GM12801 (cell line): Measurements from ENCODE around the gene GRHPR.

Experiments used
- TF ChIP-seq, protein P1 (sequence below): IDR thresholded peaks from one replicate; pipeline ENCODE4 v1.5.1; 2011; ENCODE audit warnings: control low read depth; ENCODE audit not compliant: insufficient read length; ENCODE audit errors: extremely low read depth

Gene GRHPR

DNA sequence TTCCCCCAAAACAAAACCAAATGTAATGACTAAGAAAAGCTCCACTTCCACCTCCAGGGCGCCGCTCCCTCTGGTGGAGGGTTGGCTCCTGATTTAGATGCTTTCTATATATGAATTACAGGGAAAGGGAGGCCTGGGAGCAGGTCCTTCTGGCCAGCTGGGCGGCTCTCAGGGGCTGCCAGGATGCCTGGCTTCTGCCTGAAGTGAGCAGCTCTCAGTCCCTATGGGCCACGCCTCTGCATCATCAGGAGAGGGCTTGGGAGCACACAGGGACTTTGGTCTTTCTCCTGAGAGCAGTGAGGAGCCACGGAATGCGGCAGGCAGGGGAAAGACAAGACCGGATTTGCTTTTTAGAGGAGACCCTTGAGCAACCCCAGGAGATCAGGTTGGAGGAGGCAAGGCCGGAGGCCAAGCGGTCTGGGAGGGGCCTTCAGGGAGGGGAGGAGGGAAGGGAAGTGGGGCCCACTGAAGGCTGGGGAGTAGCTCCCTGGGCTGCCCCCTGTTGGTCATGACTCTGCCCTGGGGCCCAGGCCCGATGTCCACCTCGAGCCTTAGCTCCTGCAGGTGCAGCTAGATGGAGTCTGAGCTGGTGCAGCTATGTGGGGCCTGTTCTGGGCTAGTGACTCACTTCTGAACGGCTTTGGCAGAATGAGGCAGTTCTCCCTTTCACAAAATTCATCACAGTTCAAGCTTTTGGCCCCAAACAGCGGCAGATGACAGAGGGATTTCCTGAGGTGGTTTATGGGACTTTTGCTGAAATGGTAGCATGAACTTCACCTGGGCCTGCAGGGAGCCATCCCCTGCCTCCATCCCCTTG, 11.3 kb upstream of the GRHPR start:
- TF ChIP-seq, protein P1, sequence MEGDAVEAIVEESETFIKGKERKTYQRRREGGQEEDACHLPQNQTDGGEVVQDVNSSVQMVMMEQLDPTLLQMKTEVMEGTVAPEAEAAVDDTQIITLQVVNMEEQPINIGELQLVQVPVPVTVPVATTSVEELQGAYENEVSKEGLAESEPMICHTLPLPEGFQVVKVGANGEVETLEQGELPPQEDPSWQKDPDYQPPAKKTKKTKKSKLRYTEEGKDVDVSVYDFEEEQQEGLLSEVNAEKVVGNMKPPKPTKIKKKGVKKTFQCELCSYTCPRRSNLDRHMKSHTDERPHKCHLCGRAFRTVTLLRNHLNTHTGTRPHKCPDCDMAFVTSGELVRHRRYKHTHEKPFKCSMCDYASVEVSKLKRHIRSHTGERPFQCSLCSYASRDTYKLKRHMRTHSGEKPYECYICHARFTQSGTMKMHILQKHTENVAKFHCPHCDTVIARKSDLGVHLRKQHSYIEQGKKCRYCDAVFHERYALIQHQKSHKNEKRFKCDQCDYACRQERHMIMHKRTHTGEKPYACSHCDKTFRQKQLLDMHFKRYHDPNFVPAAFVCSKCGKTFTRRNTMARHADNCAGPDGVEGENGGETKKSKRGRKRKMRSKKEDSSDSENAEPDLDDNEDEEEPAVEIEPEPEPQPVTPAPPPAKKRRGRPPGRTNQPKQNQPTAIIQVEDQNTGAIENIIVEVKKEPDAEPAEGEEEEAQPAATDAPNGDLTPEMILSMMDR = no peak

DNA sequence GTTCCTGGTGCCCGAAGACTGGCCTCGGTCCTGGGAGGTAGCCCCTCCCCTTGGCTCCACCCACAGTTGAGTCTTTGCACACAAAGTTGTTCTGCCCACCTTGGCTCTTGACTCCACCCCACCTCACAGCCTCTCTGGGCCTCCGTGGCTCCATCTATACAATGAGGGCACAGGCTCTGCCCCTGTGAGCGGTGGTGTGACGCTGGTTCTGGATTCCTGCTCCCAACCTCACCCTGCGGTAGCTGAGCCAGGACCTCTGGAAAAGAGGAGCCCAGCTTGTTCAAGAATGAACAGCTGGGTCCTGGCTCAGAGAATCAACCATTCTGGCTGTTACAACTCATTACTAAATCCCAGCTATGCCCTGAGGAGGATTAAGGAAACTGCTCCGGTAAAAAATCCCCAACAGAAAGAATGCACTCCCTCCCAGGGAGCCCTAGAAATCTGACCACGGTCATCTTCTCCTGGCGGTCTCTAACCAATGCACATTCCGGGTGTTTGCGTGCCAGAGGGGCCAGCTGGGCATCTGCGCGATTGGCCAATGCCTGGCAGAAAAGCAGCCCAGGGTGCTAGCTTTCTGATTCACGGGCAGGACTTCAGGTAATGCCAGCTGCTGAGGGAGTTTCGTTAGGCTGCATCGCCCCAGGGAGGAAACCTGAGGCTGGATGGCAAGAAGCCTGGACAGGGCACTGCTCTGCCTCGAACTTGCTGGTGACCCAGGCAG, 9.9 kb upstream of the GRHPR start:
- TF ChIP-seq, protein P1 = no peak

DNA sequence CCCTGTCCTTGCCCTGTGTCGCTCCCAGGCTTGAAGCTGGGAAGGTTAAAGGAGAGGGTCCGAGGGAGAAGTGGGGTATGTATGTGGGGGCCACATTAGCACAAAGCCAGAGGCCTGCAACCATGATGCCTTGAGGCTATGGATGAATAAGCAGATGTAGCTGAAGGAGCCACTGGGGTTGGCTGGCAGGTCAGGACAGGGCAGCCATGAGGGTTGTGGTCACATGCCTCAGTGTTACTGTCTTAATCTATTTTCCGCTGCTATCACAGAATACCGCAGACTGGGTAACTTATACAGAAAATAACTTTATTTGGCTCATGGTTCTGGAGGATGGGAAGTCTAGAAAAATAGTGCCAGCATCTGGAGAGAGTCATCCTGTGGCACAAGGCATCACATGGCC, 9.2 kb upstream of the GRHPR start:
- TF ChIP-seq, protein P1 = no peak

DNA sequence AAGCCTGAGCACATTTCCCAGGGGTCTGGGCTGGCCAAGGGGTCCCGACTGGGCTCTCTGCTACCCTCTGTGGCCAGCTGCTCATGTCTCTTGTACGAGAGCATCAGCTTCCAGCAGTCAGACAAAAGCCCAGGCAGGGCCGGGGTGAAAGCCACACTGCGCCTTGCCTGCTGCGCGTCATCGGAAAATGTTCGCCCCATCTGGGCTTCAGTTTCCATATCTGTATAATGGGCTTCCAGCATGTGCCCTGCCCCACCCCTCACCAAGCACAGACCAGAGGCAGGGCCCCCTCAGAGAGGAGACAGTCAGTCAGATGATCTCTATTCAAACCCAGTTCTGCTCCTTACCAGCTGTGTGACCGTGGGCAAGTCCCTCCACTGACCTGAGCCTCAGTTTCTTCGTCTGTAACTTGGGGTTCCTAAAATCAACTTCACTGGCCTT, 8.0 kb upstream of the GRHPR start:
- TF ChIP-seq, protein P1 = no peak

DNA sequence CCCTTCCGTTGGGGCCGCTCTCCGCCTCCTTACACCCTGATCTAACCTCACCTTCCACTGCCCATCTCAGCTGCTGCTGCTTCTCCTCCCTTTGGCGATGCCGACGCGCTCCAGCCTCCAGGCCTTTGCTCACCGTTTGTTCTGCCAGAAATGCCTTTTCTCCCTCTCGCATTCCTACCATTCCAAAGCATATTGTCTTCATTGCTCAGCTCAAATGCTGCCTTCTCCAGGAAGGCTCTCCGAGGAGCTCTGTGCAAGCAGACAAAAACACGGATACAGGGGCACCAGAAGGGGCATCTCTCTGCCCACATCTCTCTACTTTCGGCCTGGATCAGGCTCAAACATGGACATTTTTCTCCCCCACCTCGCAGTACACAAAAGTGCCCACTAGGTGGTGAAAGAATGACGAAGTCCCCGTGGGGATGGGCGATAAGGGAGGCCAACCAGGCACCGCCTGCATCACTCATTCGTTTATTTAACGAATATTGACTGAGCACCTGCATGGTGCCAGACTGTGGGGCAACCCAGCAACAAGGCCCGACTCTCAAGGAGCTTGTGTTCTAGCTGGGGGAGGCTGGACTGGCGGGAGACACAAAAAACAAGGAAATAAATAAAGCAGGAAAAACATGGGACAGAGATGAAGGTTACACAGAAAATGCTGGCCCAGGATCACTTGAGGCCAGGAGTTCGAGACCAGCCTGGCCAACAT, 7.3 kb upstream of the GRHPR start:
- TF ChIP-seq, protein P1 = peak; percentile 59

DNA sequence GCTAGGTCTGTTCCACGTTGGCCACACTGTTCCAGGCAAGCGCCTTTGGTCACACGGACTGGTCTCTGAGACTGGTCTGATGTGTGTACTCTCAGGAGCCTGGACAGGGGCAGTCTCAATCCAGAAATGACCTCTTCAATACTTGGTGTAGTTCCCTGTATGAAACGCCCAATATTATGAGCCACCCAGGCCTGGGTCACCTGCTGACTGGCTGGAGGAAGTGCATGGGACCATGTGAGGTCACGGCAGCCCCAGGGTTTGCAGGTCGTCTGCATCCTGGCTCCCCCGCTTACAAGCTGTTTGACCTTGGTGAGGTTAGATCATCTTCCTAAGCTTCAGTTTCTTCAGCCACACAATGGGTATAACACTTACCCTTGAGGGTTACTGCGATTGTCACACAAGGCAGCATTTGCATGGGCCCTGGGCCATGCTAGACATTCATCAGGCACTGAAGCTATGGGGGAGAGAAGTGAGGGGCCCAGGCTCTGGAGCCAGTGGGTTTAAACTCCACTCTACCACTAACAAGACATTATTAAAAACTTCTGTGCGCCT, 5.2 kb upstream of the GRHPR start:
- TF ChIP-seq, protein P1 = no peak
